Body of pancreas (tissue), 4 donors: Measurements from ENCODE around the gene MTREX.

Experiments
- POLR2A ChIP-seq, 3 donors: fragments of 450-650 bp; IDR thresholded peaks; one replicate each; pipeline ENCODE4 v1.6.1; 2016; ENCODE audit warnings: antibody characterized with exemption in 3 of 3, mild to moderate bottlenecking in 2 of 3
- TF ChIP-seq, protein P1 (sequence below), 7 experiments: fragments of 450-650 bp in 4 of 7; fragments of 200-600 bp in 3 of 7; sonication (generic) in 3 of 7; IDR thresholded peaks; one replicate each; pipeline ENCODE4 v1.5.1; 2016 to 2019; ENCODE audit warnings: antibody characterized with exemption in 7 of 7

DNA sequence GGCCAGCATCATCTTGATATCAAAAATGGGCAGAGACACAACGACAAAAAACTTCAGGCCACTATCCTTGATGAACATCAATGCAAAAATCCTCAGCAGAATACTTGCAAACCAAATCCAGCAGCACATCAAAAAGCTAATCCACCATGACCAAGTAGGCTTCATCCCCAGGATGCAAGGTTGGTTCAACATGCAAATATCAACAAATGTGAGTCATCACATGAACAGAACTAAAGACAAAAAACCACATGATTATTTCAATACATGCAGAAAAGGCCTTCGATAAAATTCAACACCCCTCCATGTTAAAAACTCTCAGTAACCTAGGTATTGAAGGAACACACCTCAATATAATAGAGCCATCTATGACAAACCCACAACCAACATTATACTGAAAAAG is 8.5 kb downstream of the MTREX start:
- TF ChIP-seq, protein P1, sequence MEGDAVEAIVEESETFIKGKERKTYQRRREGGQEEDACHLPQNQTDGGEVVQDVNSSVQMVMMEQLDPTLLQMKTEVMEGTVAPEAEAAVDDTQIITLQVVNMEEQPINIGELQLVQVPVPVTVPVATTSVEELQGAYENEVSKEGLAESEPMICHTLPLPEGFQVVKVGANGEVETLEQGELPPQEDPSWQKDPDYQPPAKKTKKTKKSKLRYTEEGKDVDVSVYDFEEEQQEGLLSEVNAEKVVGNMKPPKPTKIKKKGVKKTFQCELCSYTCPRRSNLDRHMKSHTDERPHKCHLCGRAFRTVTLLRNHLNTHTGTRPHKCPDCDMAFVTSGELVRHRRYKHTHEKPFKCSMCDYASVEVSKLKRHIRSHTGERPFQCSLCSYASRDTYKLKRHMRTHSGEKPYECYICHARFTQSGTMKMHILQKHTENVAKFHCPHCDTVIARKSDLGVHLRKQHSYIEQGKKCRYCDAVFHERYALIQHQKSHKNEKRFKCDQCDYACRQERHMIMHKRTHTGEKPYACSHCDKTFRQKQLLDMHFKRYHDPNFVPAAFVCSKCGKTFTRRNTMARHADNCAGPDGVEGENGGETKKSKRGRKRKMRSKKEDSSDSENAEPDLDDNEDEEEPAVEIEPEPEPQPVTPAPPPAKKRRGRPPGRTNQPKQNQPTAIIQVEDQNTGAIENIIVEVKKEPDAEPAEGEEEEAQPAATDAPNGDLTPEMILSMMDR (IDR thresholded peaks at IDR 0.05): no peak
- TF ChIP-seq POLR2A (IDR thresholded peaks at IDR 0.05): no peak
